SK-N-SH (cell line): Measurements from ENCODE around the gene RANBP10.

Experiments used
- EP300 ChIP-seq, 2 experiments: IDR thresholded peaks; 2 replicates each; pipeline versions ENCODE4 v1.4.0 to v1.6.1; 2012; ENCODE audit warnings: borderline replicate concordance in 1 of 2, low read depth in 1 of 2, low read length in 1 of 2
- EZH2phosphoT487 ChIP-seq: fragments of 200-600 bp; sonication (generic); IDR thresholded peaks from 2 replicates; pipeline ENCODE4 v1.6.1; 2017; ENCODE audit warnings: low read depth, mixed run types, mild to moderate bottlenecking, antibody characterized with exemption, moderate library complexity, borderline replicate concordance
- RAD21 ChIP-seq: IDR thresholded peaks from 2 replicates; pipeline ENCODE4 v1.6.1; 2012; ENCODE audit warnings: mild to moderate bottlenecking, low read length
- RXRA ChIP-seq: IDR thresholded peaks from 2 replicates; pipeline ENCODE4 v1.4.0; 2012; ENCODE audit warnings: low read depth, mild to moderate bottlenecking, borderline replicate concordance
- TEAD4 ChIP-seq: IDR thresholded peaks from 2 replicates; pipeline ENCODE4 v1.4.0; 2012; ENCODE audit warnings: mild to moderate bottlenecking, borderline replicate concordance; ENCODE audit not compliant: insufficient read depth
- TF ChIP-seq, protein P1 (sequence below): fragments of 200-600 bp; sonication (generic); IDR thresholded peaks from 2 replicates; pipeline ENCODE4 v1.6.1; 2017; ENCODE audit warnings: antibody characterized with exemption, mild to moderate bottlenecking, moderate library complexity
- TF ChIP-seq, protein P2 (sequence below): IDR thresholded peaks from 2 replicates; pipeline ENCODE4 v1.4.0; 2012; ENCODE audit warnings: low read depth, borderline replicate concordance

DNA sequence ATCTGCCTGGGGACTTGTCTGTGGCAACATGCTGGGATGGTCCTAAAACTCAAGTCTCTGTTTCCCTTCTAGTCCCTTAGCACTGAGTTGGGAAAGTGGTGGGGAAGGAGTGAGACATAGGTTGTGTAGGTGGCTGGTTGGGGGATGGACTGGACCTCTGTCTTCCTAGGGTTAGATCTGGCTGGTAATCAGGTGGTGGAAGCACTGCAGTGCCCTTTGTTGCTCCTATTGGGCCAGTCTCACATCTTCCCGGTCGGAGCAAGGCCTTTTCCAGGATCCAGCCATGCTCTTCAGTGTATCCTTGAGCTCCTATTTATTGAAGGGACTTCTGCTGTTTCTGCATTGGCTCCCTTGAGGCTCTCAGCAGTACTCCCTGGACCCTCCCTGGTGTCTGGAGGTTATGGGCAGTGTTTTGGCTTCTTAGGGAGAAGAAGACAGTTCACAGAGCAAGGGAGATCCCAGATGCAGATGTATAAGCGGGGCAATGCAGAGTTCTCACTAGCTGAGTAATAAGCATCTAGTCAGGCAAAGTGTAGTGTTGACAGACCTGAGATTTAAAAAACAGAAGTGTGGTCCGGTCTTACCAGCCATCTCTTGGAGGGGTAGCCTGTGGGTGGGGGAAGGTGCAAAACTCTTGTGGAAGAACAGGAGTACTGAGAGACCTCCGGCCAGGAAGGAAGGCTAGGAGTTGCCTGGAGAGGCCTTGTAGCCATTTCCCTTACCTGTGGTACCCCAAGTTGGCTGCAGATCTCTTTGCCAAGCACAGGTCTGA lies 39.1 kb upstream of the RANBP10 start:
- TF ChIP-seq, protein P1, sequence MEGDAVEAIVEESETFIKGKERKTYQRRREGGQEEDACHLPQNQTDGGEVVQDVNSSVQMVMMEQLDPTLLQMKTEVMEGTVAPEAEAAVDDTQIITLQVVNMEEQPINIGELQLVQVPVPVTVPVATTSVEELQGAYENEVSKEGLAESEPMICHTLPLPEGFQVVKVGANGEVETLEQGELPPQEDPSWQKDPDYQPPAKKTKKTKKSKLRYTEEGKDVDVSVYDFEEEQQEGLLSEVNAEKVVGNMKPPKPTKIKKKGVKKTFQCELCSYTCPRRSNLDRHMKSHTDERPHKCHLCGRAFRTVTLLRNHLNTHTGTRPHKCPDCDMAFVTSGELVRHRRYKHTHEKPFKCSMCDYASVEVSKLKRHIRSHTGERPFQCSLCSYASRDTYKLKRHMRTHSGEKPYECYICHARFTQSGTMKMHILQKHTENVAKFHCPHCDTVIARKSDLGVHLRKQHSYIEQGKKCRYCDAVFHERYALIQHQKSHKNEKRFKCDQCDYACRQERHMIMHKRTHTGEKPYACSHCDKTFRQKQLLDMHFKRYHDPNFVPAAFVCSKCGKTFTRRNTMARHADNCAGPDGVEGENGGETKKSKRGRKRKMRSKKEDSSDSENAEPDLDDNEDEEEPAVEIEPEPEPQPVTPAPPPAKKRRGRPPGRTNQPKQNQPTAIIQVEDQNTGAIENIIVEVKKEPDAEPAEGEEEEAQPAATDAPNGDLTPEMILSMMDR, result no peak
- TF ChIP-seq RXRA (no peak), EZH2phosphoT487 (no peak), TEAD4 (no peak), EP300 (IDR thresholded peaks at IDR 0.05; ENCODE audit: borderline replicate concordance in 1 of 2, low read depth in 1 of 2, low read length in 1 of 2) (no peak), RAD21 (no peak)
- TF ChIP-seq, protein P2, sequence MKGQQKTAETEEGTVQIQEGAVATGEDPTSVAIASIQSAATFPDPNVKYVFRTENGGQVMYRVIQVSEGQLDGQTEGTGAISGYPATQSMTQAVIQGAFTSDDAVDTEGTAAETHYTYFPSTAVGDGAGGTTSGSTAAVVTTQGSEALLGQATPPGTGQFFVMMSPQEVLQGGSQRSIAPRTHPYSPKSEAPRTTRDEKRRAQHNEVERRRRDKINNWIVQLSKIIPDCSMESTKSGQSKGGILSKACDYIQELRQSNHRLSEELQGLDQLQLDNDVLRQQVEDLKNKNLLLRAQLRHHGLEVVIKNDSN, result no peak
